HG02943 (cell line): ENCODE results near the gene GLCE.

ENCODE experiments used
- ATAC-seq: cut with Tn5 transposase; IDR thresholded peaks from one replicate; pipeline ENCODE4 v1.9.1; 2021; ENCODE audit warnings: mild to moderate bottlenecking, low read depth, moderate library complexity; ENCODE audit not compliant: unreplicated experiment

Gene GLCE

DNA sequence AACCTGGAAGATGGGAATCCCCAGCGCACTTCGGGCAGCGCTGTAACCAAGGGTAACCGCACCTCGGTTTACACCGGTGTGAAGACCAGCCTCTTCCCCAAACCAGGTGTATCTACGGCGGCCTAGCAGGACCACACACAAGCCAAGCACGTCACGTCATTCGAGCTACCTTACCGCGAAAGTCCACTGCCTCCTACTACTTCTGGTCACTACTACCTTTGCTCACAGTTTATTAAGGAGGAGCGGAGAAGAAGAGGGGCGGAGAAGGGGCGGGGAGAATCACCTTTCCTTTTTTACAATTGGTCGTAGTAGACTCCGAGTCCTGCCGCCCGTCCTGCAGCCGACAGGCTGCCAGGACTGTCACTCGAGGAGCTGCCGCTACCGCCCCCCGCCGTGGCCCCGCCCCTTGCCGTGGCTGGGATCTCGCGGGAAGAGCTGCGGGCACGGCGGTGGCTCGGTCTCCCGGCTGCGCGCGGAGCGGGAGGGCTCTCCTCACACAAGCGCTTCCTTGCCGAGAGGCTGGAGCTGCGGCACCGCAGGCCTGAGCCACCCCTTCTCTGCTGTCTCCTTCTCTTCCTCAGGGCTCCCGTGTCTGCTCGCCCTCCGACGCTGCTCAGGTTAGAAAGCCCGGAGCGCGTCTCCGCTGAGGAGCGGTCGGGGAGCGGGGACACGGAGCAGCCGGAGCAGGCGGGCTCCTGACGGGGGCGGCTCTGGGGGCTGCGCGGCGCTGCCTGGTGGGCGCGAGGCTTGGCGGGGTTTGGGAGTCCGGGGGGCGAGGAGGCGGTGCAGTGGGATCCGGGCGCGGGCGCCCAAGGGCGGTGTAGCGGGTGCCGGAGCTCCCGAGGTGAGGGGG, at the start of gene GLCE:
Gene GLCE (plus strand): TSS at position 495 of the 853 bp plus-strand sequence. CDS start 95,172 bp downstream, outside the sequence.
- peak; percentile 87 for ATAC-seq

- ATAC-seq = no peak
Measured at GRCh38 chr15:69114331-69114928, 46.0 kb upstream of the GLCE start.

- ATAC-seq = no peak
Measured at GRCh38 chr15:69115031-69115430, 45.4 kb upstream of the GLCE start.

DNA sequence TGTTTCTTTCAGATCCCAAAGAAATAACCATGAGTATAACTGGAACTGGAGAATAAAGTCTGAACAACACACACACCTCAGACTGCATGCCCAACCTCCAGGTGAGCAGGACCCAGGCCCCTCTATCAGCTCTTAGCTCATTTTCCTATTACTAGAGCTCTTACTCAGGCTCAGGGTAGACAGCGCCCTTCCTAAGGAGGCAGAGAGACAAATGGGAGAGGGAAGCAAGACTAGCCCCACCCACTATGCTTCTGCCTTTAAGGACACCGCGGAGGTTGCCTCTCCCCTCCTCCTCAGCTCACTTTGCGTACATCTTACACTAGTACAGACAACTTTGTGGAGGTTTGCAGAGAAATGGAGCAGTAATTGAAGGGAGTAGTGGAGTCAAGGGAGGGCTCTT, 44.0 kb upstream of the GLCE start:
- ATAC-seq = no peak

DNA sequence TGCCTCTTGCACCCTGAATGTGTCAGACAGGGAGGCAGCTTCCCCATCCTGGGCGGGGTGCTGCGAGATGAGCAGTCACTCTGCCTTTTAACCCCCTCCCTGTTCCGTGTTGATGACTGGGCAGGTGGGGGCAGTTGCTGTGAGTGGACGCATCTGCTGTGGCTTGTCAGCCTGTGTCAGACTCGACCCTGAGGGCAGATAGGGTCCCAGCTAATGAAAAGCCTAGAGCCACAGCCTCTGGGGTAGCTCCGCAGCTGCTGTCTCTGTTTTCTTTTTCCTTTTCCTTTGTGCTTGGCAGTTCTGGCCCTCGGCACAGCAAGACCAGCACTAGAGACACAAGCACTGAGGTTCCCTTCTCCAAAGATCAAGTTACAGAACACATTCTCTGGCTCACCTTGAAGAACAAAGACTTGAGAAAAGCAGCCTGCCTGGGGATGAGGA, 43.0 kb upstream of the GLCE start:
- no peak for ATAC-seq

DNA sequence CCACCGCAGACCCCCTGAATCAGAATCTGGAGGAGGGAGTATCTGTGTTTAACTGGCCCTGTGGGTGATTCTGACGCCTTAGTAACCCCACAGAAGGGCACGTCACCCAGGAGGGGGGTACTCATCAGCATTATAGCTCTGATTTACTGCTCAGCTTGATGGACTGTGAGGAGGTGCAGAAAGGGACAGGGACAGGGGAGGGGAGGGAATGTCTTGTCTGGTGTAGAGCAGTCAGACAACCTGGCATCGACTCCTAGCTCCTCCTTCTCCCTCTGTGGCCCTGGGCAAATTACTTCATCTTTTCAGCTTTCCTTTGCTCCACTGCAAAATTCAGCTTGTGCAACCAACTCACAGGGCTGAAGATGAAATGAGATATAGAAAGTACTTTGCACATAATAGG, 42.3 kb upstream of the GLCE start:
- ATAC-seq = no peak

GRCh38 chr15:69119001-69119400, 41.4 kb upstream of the GLCE start:
- no peak for ATAC-seq

- no peak for ATAC-seq
Measured at GRCh38 chr15:69119683-69120395, 40.6 kb upstream of the GLCE start.

DNA sequence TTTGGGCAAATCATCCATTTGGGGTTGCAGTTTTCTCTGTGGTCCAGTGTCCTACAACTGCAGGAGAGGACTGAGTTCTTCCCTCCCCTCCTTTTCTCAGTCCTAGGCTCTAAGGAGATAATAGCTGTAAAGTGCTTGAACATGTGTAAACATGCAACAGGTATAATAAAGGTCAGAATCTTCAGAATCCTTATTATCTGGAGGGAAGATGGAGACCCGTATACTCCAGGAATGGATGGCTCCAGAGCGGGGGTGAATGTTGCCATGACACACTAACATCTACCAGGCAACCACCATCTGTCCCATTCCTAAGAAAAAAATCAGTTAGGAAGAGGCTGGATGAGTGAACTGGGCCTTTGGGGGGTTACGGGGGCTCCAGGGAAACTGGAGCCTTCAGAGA, 39.7 kb upstream of the GLCE start:
- no peak for ATAC-seq

DNA sequence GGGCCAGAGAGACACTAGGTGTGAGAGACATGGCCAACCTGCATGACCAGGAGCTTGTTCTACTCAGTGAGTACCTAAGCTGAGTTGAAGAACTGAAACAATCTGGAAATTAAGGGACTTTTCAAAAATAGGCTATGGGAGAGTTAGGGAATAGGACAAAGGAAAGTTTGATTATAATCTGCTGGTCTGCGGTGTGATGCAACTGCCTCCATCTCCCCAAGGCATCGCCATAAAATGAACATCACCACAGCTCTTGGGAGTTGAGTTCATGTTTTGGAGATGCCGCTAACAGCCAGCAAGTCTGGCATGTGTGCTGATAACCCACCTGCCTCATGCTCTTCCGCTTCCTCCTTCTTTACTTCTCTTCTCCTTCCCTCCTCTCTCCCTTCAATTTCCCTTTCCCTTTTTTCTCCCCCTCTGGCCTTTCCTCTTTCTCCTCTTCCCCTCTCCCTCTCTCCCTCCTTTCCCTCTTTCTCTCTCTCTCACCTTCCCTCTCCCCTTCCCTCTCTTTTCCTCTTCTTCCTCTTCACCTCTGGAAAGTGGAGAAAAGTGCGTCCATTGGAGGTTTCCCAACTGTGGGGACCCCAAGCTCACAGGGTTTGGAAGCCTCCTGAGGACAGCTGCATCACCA, 39.1 kb upstream of the GLCE start:
- ATAC-seq = no peak

DNA sequence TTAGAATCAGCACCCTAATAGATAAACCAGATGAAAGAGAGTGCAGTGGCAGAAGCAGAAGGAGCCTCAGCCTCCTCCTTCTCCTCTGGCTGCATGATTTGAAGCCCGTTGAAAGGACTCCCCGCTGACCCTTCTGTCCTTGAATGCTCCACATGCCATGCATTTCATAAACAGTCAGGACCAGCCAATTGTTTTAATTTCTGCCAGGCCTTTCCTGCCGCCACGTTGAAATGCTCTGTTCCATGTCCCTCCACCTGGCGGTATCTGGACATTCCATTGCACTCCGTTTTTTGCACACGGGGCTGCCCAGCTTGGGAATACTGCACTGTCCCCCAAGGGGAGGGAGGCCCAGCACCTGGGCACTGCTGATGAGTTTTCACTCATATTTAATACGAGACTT, 35.2 kb upstream of the GLCE start:
- no peak for ATAC-seq

DNA sequence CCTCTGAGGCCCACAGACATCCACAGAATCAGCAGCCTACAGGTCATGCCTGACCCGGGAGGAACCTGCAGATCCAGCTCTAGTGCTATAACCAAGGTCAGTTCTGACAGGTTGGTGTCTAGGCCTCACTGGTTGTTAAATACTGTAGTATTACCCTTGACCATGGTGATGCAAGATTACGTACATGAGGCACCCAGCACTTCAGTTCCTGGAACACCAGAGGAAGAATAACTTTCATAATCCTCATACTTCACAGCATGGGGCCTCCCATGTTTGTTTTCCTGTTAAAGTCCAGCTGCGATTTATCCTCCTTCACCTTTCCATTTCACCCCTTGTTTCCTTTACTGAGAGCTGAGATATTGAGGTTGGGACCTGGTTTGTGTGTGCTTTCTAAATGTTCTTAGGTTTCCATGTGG, 34.4 kb upstream of the GLCE start:
- ATAC-seq = no peak

DNA sequence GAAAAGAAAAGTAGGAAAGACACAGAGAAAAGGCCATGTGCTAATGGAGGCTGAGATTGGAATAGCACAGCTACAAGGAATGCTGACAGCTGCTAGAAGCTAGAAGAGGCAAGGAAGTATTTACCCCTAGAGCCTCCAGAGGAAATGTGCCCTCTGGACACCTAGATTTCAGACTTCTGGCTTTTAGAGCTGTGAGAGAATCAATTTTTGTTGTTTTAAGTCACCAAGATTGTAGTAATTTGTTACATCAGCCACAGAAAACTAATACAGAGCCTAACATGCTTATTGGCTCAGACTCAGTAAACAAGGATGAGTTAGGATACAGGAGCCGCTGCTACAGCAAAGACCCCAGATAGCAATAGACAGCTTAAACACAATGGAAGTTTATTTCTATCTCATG, 33.1 kb upstream of the GLCE start:
- ATAC-seq = no peak

GRCh38 chr15:69128667-69129311, 31.6 kb upstream of the GLCE start:
- no peak for ATAC-seq

GRCh38 chr15:69131362-69132220, 28.8 kb upstream of the GLCE start:
- no peak for ATAC-seq

GRCh38 chr15:69132430-69132829, 28.0 kb upstream of the GLCE start:
- no peak for ATAC-seq

DNA sequence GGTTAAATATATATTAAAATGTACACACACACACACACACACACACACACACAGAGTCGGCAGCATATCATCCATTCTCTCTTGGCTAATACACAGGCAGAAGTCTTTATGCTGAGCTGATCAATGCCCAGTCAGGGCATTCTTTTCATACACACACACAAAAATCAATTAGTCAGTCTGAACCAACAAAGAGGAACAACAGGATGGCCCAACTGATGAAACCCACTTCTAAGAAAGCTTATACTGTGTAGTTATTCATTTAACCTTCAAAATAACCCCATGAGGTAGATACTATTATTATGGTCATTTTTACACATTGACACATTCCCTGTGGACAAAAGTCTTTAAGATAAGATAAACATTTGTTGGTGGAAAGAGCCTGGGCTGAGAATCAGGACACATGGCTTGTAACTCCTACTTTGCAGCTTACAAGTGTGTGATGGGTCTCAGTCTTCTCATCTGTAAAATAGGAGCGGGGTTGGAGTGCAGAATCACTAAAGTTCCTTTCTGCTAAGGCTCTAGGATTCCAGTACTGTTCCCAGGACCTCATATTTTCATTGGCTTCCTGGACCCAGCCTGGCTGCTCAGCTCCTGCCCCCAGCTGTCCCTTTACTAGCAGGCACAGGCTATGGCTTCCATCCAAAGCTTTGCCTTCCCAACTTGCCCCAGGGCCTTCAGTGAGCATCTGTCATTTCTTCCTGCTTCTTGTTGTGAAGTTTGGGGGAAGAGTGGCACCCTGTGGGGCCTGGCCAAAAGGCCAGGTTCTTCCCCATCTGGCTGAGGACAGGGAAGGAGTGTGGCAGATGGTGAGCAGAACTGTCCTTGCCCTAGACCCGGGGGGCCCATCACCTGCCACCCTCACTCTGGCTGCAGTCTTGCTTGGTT, 27.2 kb upstream of the GLCE start:
- ATAC-seq = no peak

- no peak for ATAC-seq
Measured at GRCh38 chr15:69133862-69134519, 26.4 kb upstream of the GLCE start.
